Vagina (tissue), 2 donors: ENCODE data around the gene CACNA1D. TPM values are rescaled to one million over a fixed set of nuclear protein-coding genes. Genes with fewer than 3 reads are reported as not detected.

Source experiments
- DNase-seq, 2 donors: peaks; one replicate each; pipeline ENCODE4 v3.0.0-alpha.2; 2017; ENCODE audit errors: extremely low spot score in 2 of 2
- H3K27ac ChIP-seq: fragments of 200-600 bp; sonication (generic); one replicate; pipeline ENCODE4 v1.5.1; 2019
- H3K27me3 ChIP-seq: fragments of 200-600 bp; sonication (generic); one replicate; pipeline ENCODE4 v1.5.1; 2019
- H3K36me3 ChIP-seq, 2 donors: fragments of 200-600 bp; sonication (generic); one replicate each; pipeline ENCODE4 v1.5.1; 2017 to 2019
- H3K4me1 ChIP-seq: fragments of 200-600 bp; sonication (generic); one replicate; pipeline ENCODE4 v1.5.1; 2019
- H3K4me3 ChIP-seq, 2 donors: fragments of 200-600 bp; sonication (generic); 1 replicate in 1 of 2; 2 replicates in 1 of 2; pipeline ENCODE4 v1.5.1; 2016 to 2019
- H3K9me3 ChIP-seq: fragments of 200-600 bp; sonication (generic); one replicate; pipeline ENCODE4 v1.5.1; 2019
- CTCF ChIP-seq, 3 experiments: fragments of 450-650 bp in 2 of 3; fragments of 200-600 bp in 1 of 3; sonication (generic) in 1 of 3; IDR thresholded peaks; one replicate each; pipeline ENCODE4 v1.5.1; 2017 to 2019; ENCODE audit warnings: antibody characterized with exemption in 3 of 3, mild to moderate bottlenecking in 2 of 3, moderate library complexity in 2 of 3
- POLR2A ChIP-seq, 2 donors: fragments of 450-650 bp; IDR thresholded peaks; one replicate each; pipeline ENCODE4 v1.6.1; 2017; ENCODE audit warnings: antibody characterized with exemption in 2 of 2, mild to moderate bottlenecking in 2 of 2, moderate library complexity in 2 of 2
- POLR2AphosphoS5 ChIP-seq, 2 donors: sonication (generic); formaldehyde crosslinking; IDR thresholded peaks; one replicate each; pipeline ENCODE4 v1.9.0; 2017; ENCODE audit warnings: antibody characterized with exemption in 2 of 2, mild to moderate bottlenecking in 2 of 2, low read depth in 1 of 2; ENCODE audit not compliant: insufficient read depth in 1 of 2
- intact Hi-C: fragments of 100-400 bp; cut with DNase I; formaldehyde crosslinking; loops from one replicate; pipeline ENCODE4 v1.15.1; 2023
- total RNA-seq: library from RNA; depleted of rRNA; stranded (reverse); fragments of >200 nt; gene quantifications from one replicate; pipeline ENCODE4 v1.2.3, GENCODE V29; 2016

The CACNA1D gene
- total RNA-seq, 1 donor from 2014 or later = 0.74 TPM

GRCh38 chr3:53749448-53749847 is 255.0 kb downstream of the CACNA1D start:
- Histone ChIP-seq H3K36me3 (no peaks in the 10 kb centered on the region), H3K4me1 (no peaks in the 10 kb centered on the region), H3K4me3 (no peak overlapping the region), H3K9me3 (no peaks in the 10 kb centered on the region), H3K27me3 (no peaks in the 10 kb centered on the region), H3K27ac (no peak overlapping the region)
- no peak for DNase-seq
- TF ChIP-seq POLR2A (IDR thresholded peaks at IDR 0.05) = no peak
- no peak for TF ChIP-seq POLR2AphosphoS5 (IDR thresholded peaks at IDR 0.05; ENCODE audit: insufficient read depth in 1 of 2, low read depth in 1 of 2)
- no peak for TF ChIP-seq CTCF (IDR thresholded peaks at IDR 0.05)
- intact Hi-C loops = no loop called here

- DNase-seq = no peak
- Histone ChIP-seq H3K9me3 (no peaks in the 10 kb centered on the region), H3K4me1 (no peaks in the 10 kb centered on the region), H3K27ac (no peak overlapping the region), H3K36me3 (no peaks in the 10 kb centered on the region), H3K27me3 (no peaks in the 10 kb centered on the region), H3K4me3 (no peak overlapping the region)
- intact Hi-C loops = no loop called here
- TF ChIP-seq CTCF (IDR thresholded peaks at IDR 0.05) = no peak
- TF ChIP-seq POLR2AphosphoS5 (IDR thresholded peaks at IDR 0.05; ENCODE audit: insufficient read depth in 1 of 2, low read depth in 1 of 2) = no peak
- no peak for TF ChIP-seq POLR2A (IDR thresholded peaks at IDR 0.05)
Measured at GRCh38 chr3:53750253-53751210, 256.1 kb downstream of the CACNA1D start.

- intact Hi-C loops = no loop called here
- no peak for DNase-seq
- no peaks in the 10 kb centered on the region for H3K4me1 ChIP-seq
- no peaks in the 10 kb centered on the region for H3K27me3 ChIP-seq
- no peak overlapping the region for H3K27ac ChIP-seq
- TF ChIP-seq POLR2AphosphoS5 (IDR thresholded peaks at IDR 0.05; ENCODE audit: insufficient read depth in 1 of 2, low read depth in 1 of 2) = no peak
- no peak for TF ChIP-seq CTCF (IDR thresholded peaks at IDR 0.05)
- no peak for TF ChIP-seq POLR2A (IDR thresholded peaks at IDR 0.05)
- H3K9me3 ChIP-seq = no peaks in the 10 kb centered on the region
- no peaks in the 10 kb centered on the region for H3K36me3 ChIP-seq
- no peak overlapping the region for H3K4me3 ChIP-seq
Measured at GRCh38 chr3:53753518-53754183, 259.2 kb downstream of the CACNA1D start.

GRCh38 chr3:53754325-53754724 is 259.9 kb downstream of the CACNA1D start:
- Histone ChIP-seq H3K4me1 (no peaks in the 10 kb centered on the region), H3K36me3 (no peaks in the 10 kb centered on the region), H3K27me3 (no peaks in the 10 kb centered on the region), H3K4me3 (no peak overlapping the region), H3K9me3 (no peaks in the 10 kb centered on the region), H3K27ac (no peak overlapping the region)
- intact Hi-C loops = no loop called here
- DNase-seq = no peak
- TF ChIP-seq CTCF (IDR thresholded peaks at IDR 0.05) (no peak), POLR2AphosphoS5 (IDR thresholded peaks at IDR 0.05; ENCODE audit: insufficient read depth in 1 of 2, low read depth in 1 of 2) (no peak), POLR2A (IDR thresholded peaks at IDR 0.05) (no peak)
